Pons (tissue), 1 donor: ENCODE measurements around the gene USP17L10.
"Not testable (repeated sequence)": the region's sequence is repeated elsewhere in the genome, so short reads cannot be mapped to it uniquely, and the experiment has no call there.

Experiments
- DNase-seq: peaks from one replicate; pipeline ENCODE4 v3.0.0-alpha.2; 2016; ENCODE audit warnings: low spot score

Gene USP17L10, protein sequence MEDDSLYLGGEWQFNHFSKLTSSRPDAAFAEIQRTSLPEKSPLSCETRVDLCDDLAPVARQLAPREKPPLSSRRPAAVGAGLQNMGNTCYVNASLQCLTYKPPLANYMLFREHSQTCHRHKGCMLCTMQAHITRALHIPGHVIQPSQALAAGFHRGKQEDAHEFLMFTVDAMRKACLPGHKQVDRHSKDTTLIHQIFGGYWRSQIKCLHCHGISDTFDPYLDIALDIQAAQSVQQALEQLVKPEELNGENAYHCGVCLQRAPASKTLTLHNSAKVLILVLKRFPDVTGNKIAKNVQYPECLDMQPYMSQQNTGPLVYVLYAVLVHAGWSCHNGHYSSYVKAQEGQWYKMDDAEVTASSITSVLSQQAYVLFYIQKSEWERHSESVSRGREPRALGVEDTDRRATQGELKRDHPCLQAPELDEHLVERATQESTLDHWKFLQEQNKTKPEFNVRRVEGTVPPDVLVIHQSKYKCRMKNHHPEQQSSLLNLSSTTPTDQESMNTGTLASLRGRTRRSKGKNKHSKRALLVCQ

DNA sequence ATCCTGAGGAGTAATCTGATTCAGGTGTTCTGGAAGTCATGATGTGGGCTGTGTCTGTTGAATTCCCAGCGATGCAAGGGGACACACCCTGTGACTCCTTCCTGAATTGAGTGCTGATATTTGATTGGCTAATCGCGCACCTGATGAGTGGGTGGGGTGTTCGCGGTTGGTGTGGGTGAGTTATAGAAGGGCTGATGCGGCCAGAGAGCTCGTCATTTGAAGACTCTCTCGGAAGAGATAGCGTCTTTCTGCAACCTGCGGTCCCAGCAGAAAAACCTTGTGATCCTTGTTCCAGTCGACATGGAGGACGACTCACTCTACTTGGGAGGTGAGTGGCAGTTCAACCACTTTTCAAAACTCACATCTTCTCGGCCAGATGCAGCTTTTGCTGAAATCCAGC is at the start of gene USP17L10:
Gene USP17L10, plus strand, starts transcription at position 301 of the 400 bp plus-strand sequence. Its CDS starts 0 bp downstream, at position 301.
- DNase-seq, result not testable (repeated sequence)

DNA sequence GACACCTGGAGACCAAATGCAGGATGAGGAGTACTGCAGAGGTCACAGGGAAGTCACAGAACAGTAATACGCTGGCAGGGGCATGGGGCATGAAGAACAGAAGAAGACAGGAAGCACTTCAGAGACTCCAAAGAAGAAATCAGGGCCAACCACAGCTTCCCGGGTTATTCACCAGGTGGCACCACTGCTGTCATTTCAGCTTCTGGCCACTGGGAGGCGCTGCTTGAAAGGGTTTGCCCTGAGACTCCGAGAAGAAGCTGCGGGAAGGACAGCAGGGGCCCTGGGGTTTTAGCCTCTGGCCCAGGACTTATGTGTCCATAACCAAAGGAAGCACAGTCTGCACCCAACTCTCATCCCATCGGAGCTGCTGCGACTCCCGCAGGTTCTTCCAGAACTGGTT is 44.5 kb upstream of the USP17L10 start:
- DNase-seq, result not testable (repeated sequence)

DNA sequence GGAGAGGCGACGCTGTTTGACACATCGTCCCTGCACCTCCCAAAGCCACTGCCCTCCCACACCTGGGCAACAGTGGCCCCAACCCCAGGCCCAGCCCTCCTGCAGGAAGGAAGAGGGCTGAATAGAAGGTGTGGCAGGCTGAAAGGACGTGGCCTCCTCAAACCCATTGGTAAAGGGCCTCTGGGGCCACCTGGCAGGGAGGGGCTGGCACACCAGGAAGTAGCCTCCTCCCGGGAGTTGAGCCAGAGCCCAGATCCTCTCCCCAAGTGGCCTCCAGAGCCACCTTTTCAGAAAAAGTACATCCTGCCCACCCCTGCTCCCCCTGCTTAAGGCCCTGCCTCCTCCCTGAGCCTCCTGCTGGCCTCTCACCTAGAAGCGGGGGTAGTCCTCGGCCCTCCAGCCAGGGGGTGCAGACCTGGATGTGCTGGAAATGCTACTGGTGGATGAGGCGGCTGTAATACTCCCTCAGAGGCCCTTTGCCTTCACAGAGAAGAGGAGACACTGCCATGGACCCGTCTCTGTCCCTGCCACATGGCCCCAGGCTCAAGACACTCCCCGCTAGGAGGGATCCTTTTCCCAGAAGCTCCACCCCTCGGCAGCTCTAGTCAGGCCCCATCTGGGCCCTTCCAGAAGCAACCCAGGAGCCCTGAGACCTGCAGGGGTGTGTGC is 40.5 kb upstream of the USP17L10 start, which contains the start of gene FAM90A26:
Gene FAM90A26, plus strand, starts transcription at position 619 of the 669 bp plus-strand sequence. CDS start 2,764 bp downstream, outside the sequence.
- DNase-seq, result not testable (repeated sequence)

DNA sequence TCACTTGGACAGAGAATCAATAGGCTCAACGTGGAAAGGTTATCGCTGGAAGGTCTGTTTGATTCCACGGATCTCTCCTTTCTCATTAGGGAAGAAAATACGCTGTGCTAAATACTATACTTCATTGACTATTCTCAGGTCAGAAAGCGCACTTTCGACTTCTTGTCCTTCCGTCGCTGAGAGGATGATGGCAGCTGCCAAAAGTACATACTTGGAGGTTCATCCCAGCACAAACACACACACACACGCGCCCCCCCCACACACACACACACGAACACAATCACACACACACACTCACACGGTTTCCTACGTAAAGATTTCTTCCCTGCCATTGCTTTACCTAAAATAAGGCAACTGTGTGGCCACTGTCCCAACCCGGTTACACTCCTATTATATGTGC is 4.2 kb downstream of the USP17L10 start:
- not testable (repeated sequence) for DNase-seq

DNA sequence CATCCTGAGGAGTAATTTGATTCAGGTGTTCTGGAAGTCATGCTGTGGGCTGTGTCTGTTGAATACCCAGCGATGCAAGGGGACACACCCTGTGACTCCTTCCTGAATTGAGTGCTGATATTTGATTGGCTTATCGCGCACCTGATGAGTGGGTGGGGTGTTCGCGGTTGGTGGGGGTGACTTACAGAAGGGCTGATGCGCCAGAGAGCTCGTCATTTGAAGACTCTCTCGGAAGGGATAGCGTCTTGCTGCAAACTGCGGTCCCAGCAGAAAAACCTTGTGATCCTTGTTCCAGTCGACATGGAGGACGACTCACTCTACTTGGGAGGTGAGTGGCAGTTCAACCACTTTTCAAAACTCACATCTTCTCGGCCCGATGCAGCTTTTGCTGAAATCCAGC is 4.6 kb downstream of the USP17L10 start, which contains the start of gene USP17L11:
Gene USP17L11, plus strand, starts transcription at position 301 of the 400 bp plus-strand sequence. Its CDS starts 0 bp downstream, at position 301.
- not testable (repeated sequence) for DNase-seq

DNA sequence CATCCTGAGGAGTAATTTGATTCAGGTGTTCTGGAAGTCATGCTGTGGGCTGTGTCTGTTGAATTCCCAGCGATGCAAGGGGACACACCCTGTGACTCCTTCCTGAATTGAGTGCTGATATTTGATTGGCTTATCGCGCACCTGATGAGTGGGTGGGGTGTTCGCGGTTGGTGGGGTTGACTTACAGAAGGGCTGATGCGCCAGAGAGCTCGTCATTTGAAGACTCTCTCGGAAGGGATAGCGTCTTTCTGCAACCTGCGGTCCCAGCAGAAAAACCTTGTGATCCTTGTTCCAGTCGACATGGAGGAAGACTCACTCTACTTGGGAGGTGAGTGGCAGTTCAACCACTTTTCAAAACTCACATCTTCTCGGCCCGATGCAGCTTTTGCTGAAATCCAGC is 9.4 kb downstream of the USP17L10 start, which contains the start of gene USP17L12:
Gene USP17L12, plus strand, starts transcription at position 301 of the 400 bp plus-strand sequence. Its CDS starts 0 bp downstream, at position 301.
- not testable (repeated sequence) for DNase-seq

DNA sequence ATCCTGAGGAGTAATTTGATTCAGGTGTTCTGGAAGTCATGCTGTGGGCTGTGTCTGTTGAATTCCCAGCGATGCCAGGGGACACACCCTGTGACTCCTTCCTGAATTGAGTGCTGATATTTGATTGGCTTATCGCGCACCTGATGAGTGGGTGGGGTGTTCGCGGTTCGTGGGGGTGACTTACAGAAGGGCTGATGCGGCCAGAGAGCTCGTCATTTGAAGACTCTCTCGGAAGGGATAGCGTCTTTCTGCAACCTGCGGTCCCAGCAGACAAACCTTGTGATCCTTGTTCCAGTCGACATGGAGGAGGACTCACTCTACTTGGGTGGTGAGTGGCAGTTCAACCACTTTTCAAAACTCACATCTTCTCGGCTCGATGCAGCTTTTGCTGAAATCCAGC is 14.1 kb downstream of the USP17L10 start, which contains the start of gene USP17L13:
Gene USP17L13, plus strand, starts transcription at position 301 of the 400 bp plus-strand sequence. Its CDS starts 0 bp downstream, at position 301.
- DNase-seq, result not testable (repeated sequence)

DNA sequence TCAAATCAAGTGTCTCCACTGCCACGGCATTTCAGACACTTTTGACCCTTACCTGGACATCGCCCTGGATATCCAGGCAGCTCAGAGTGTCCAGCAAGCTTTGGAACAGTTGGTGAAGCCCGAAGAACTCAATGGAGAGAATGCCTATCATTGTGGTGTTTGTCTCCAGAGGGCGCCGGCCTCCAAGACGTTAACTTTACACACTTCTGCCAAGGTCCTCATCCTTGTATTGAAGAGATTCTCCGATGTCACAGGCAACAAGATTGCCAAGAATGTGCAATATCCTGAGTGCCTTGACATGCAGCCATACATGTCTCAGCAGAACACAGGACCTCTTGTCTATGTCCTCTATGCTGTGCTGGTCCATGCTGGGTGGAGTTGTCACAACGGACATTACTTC is 19.8 kb downstream of the USP17L10 start:
- not testable (repeated sequence) for DNase-seq

DNA sequence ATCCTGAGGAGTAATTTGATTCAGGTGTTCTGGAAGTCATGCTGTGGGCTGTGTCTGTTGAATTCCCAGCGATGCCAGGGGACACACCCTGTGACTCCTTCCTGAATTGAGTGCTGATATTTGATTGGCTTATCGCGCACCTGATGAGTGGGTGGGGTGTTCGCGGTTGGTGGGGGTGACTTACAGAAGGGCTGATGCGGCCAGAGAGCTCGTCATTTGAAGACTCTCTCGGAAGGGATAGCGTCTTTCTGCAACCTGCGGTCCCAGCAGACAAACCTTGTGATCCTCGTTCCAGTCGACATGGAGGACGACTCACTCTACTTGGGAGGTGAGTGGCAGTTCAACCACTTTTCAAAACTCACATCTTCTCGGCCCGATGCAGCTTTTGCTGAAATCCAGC is 23.6 kb downstream of the USP17L10 start, which contains the start of gene USP17L15:
Gene USP17L15, plus strand, starts transcription at position 301 of the 400 bp plus-strand sequence. Its CDS starts 0 bp downstream, at position 301.
- not testable (repeated sequence) for DNase-seq

DNA sequence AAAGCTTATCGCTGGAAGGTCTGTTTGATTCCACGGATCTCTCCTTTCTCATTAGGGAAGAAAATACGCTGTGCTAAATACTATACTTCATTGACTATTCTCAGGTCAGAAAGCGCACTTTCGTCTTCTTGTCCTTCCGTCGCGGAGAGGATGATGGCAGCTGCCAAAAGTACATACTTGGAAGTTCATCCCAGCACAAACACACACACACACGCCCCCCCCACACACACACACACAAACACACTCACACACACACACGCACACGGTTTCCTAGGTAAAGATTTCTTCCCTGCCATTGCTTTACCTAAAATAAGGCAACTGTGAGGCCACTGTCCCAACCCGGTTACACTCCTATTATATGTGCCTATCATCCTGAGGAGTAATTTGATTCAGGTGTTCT is 28.0 kb downstream of the USP17L10 start:
- DNase-seq, result not testable (repeated sequence)

DNA sequence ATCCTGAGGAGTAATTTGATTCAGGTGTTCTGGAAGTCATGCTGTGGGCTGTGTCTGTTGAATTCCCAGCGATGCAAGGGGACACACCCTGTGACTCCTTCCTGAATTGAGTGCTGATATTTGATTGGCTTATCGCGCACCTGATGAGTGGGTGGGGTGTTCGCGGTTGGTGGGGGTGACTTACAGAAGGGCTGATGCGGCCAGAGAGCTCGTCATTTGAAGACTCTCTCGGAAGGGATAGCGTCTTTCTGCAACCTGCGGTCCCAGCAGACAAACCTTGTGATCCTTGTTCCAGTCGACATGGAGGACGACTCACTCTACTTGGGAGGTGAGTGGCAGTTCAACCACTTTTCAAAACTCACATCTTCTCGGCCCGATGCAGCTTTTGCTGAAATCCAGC is 33.1 kb downstream of the USP17L10 start, which contains the start of gene USP17L17:
Gene USP17L17, plus strand, starts transcription at position 301 of the 400 bp plus-strand sequence. Its CDS starts 0 bp downstream, at position 301.
- not testable (repeated sequence) for DNase-seq

DNA sequence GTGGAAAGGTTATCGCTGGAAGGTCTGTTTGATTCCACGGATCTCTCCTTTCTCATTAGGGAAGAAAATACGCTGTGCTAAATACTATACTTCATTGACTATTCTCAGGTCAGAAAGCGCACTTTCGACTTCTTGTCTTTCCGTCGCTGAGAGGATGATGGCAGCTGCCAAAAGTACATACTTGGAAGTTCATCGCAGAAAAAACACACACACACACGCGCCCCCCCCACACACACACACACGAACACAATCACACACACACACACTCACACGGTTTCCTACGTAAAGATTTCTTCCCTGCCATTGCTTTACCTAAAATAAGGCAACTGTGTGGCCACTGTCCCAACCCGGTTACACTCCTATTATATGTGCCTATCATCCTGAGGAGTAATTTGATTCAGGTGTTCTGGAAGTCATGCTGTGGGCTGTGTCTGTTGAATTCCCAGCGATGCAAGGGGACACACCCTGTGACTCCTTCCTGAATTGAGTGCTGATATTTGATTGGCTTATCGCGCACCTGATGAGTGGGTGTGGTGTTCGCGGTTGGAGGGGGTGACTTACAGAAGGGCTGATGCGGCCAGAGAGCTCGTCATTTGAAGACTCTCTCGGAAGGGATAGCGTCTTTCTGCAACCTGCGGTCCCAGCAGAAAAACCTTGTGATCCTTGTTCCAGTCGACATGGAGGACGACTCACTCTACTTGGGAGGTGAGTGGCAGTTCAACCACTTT is 37.7 kb downstream of the USP17L10 start, which contains the start of gene USP17L18:
Gene USP17L18, plus strand, starts transcription at position 678 of the 728 bp plus-strand sequence. Its CDS starts 0 bp downstream, at position 678.
- DNase-seq, result peak; percentile 0

DNA sequence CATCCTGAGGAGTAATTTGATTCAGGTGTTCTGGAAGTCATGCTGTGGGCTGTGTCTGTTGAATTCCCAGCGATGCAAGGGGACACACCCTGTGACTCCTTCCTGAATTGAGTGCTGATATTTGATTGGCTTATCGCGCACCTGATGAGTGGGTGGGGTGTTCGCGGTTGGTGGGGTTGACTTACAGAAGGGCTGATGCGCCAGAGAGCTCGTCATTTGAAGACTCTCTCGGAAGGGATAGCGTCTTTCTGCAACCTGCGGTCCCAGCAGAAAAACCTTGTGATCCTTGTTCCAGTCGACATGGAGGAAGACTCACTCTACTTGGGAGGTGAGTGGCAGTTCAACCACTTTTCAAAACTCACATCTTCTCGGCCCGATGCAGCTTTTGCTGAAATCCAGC is 42.6 kb downstream of the USP17L10 start, which contains the start of gene USP17L19:
Gene USP17L19, plus strand, starts transcription at position 301 of the 400 bp plus-strand sequence. Its CDS starts 0 bp downstream, at position 301.
- DNase-seq, result not testable (repeated sequence)

DNA sequence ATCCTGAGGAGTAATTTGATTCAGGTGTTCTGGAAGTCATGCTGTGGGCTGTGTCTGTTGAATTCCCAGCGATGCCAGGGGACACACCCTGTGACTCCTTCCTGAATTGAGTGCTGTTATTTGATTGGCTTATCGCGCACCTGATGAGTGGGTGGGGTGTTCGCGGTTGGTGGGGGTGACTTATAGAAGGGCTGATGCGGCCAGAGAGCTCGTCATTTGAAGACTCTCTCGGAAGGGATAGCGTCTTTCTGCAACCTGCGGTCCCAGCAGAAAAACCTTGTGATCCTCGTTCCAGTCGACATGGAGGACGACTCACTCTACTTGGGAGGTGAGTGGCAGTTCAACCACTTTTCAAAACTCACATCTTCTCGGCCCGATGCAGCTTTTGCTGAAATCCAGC is 47.4 kb downstream of the USP17L10 start, which contains the start of gene USP17L20:
Gene USP17L20, plus strand, starts transcription at position 301 of the 400 bp plus-strand sequence. Its CDS starts 0 bp downstream, at position 301.
- not testable (repeated sequence) for DNase-seq
